Measurements from ENCODE around the gene PLK3. TPM values are rescaled to one million over a fixed set of nuclear protein-coding genes. Genes with fewer than 3 reads are reported as not detected.
A peak's percentile ranks its signal among the peaks of the same experiment; 100 is the strongest.

PLK3 gene
- total RNA-seq, 1 donor from 2014 or later, result 5.4 TPM

GRCh38 chr1:44817771-44818495 is 17.8 kb downstream of the PLK3 start:
- H3K27ac ChIP-seq (replicated peaks), result peak overlapping the region; percentile 94
- TF ChIP-seq CTCF (IDR thresholded peaks at IDR 0.05; ENCODE audit: borderline replicate concordance), result no peak
- H3K4me3 ChIP-seq, result no peak overlapping the region
- H3K36me3 ChIP-seq, result no peaks in the 10 kb centered on the region
- intact Hi-C loops (cut with micrococcal nuclease), result no loop called here
- H3K9me3 ChIP-seq (replicated peaks), result no peaks in the 10 kb centered on the region
- H3K4me1 ChIP-seq, result peaks cover 43% of the 10 kb centered on the region
- DNase-seq, result peak; percentile 3
- H3K27me3 ChIP-seq (ENCODE audit: low read depth), result no peaks in the 10 kb centered on the region

GRCh38 chr1:44819196-44819607 is 19.0 kb downstream of the PLK3 start:
- Histone ChIP-seq H3K4me3 (peak overlapping the region; percentile 72), H3K27ac (replicated peaks) (peak overlapping the region; percentile 94), H3K27me3 (ENCODE audit: low read depth) (no peaks in the 10 kb centered on the region), H3K4me1 (peaks cover 30% of the 10 kb centered on the region), H3K36me3 (no peaks in the 10 kb centered on the region), H3K9me3 (replicated peaks) (no peaks in the 10 kb centered on the region)
- DNase-seq, result peak; percentile 11
- no peak for TF ChIP-seq CTCF (IDR thresholded peaks at IDR 0.05; ENCODE audit: borderline replicate concordance)
- intact Hi-C loops (cut with micrococcal nuclease), result no loop called here

GRCh38 chr1:44819608-44820327 is 19.6 kb downstream of the PLK3 start:
- no peaks in the 10 kb centered on the region for H3K36me3 ChIP-seq
- peak overlapping the region; percentile 94 for H3K27ac ChIP-seq (replicated peaks)
- H3K4me1 ChIP-seq, result peaks cover 24% of the 10 kb centered on the region
- TF ChIP-seq CTCF (IDR thresholded peaks at IDR 0.05; ENCODE audit: borderline replicate concordance), result no peak
- intact Hi-C loops (cut with micrococcal nuclease), result no loop called here
- H3K27me3 ChIP-seq (ENCODE audit: low read depth), result no peaks in the 10 kb centered on the region
- peak overlapping the region; percentile 72 for H3K4me3 ChIP-seq
- peak; percentile 79 for DNase-seq
- no peaks in the 10 kb centered on the region for H3K9me3 ChIP-seq (replicated peaks)

GRCh38 chr1:44820328-44821239 is 20.4 kb downstream of the PLK3 start:
- peak overlapping the region; percentile 94 for H3K27ac ChIP-seq (replicated peaks)
- H3K36me3 ChIP-seq, result no peaks in the 10 kb centered on the region
- no peak for DNase-seq
- intact Hi-C loops (cut with micrococcal nuclease), result no loop called here
- no peaks in the 10 kb centered on the region for H3K9me3 ChIP-seq (replicated peaks)
- H3K4me3 ChIP-seq, result peak overlapping the region; percentile 72
- H3K27me3 ChIP-seq (ENCODE audit: low read depth), result no peaks in the 10 kb centered on the region
- H3K4me1 ChIP-seq, result peaks cover 24% of the 10 kb centered on the region
- TF ChIP-seq CTCF (IDR thresholded peaks at IDR 0.05; ENCODE audit: borderline replicate concordance), result no peak

GRCh38 chr1:44821240-44821715 is 21.1 kb downstream of the PLK3 start:
- intact Hi-C loops (cut with micrococcal nuclease), result no loop called here
- no peak for DNase-seq
- Histone ChIP-seq H3K4me1 (peaks cover 28% of the 10 kb centered on the region), H3K9me3 (replicated peaks) (no peaks in the 10 kb centered on the region), H3K4me3 (peak overlapping the region; percentile 72), H3K27ac (replicated peaks) (peak overlapping the region; percentile 94), H3K27me3 (ENCODE audit: low read depth) (no peaks in the 10 kb centered on the region), H3K36me3 (no peaks in the 10 kb centered on the region)
- no peak for TF ChIP-seq CTCF (IDR thresholded peaks at IDR 0.05; ENCODE audit: borderline replicate concordance)
